OCI-LY7 (cell line): ENCODE data around the gene NLRP3. TPM values are rescaled to one million over a fixed set of nuclear protein-coding genes. Genes with fewer than 3 reads are reported as not detected.
"Not testable (repeated sequence)": the region's sequence is repeated elsewhere in the genome, so short reads cannot be mapped to it uniquely, and the experiment has no call there.

Experiments
- BruUV-seq: library from RNA; stranded (reverse); fragments of 400-500 nt; replicated peaks from 2 replicates; lab custom pipeline; 2021; lab: Mats Ljungman, UMichigan
- CTCF ChIA-PET: fragments of 300-600 bp; sonication (Branson Sonifier 250); formaldehyde crosslinking; loops from one replicate; lab custom pipeline; 2022; ENCODE audit warnings: antibody characterized with exemption; ENCODE audit not compliant: unreplicated experiment; lab: Charles Lee
- POLR2A ChIA-PET: fragments of 300-600 bp; sonication (Branson Sonifier 250); formaldehyde crosslinking; loops from one replicate; lab custom pipeline; 2022; ENCODE audit warnings: antibody characterized with exemption; lab: Charles Lee
- DNase-seq: peaks from one replicate; pipeline ENCODE4 v3.0.0-alpha.2; 2015; ENCODE audit warnings: low spot score
- H2AFZ ChIP-seq: fragments of 200-600 bp; sonication (generic), shearing (Covaris generic); 2 replicates; pipeline ENCODE4 v1.6.1; 2014; ENCODE audit warnings: mild to moderate bottlenecking, antibody characterized with exemption, low read length, moderate library complexity
- H3K27ac ChIP-seq: fragments of 200-600 bp; sonication (generic); 2 replicates; pipeline ENCODE4 v1.5.1; 2014; ENCODE audit warnings: mixed run types, low read depth, mild to moderate bottlenecking, moderate library complexity, low read length, inconsistent platforms; ENCODE audit not compliant: poor library complexity, severe bottlenecking
- H3K36me3 ChIP-seq: fragments of 200-600 bp; sonication (generic); 2 replicates; pipeline ENCODE4 v1.6.1; 2014; ENCODE audit warnings: mild to moderate bottlenecking, antibody characterized with exemption, low read length, moderate library complexity, mixed read lengths; ENCODE audit not compliant: insufficient read depth
- H3K4me1 ChIP-seq: fragments of 200-600 bp; sonication (generic); 2 replicates; pipeline ENCODE4 v1.5.1; 2014; ENCODE audit warnings: mild to moderate bottlenecking, low read length; ENCODE audit not compliant: insufficient read depth, poor library complexity, severe bottlenecking
- H3K4me2 ChIP-seq: fragments of 200-600 bp; sonication (generic); 2 replicates; pipeline ENCODE4 v1.6.1; 2014; ENCODE audit warnings: mild to moderate bottlenecking, low read length
- H3K4me3 ChIP-seq: fragments of 200-600 bp; sonication (generic); 2 replicates; pipeline ENCODE4 v1.5.1; 2014; ENCODE audit warnings: mild to moderate bottlenecking, low read depth, low read length; ENCODE audit not compliant: poor library complexity, severe bottlenecking
- H3K79me2 ChIP-seq: fragments of 200-600 bp; sonication (generic); 2 replicates; pipeline ENCODE4 v1.6.1; 2016; ENCODE audit warnings: low read depth, mild to moderate bottlenecking, low read length, moderate library complexity, mixed read lengths; ENCODE audit not compliant: insufficient read depth
- H3K9me2 ChIP-seq: fragments of 200-600 bp; sonication (generic); 2 replicates; pipeline ENCODE4 v1.6.1; 2016; ENCODE audit warnings: mild to moderate bottlenecking, low read length, mixed read lengths; ENCODE audit not compliant: insufficient read depth
- H3K9me3 ChIP-seq: fragments of 200-600 bp; sonication (generic); 2 replicates; pipeline ENCODE4 v1.6.1; 2014; ENCODE audit warnings: mild to moderate bottlenecking, mixed run types, low read length, mixed read lengths
- H4K20me1 ChIP-seq: fragments of 200-600 bp; sonication (generic); 2 replicates; pipeline ENCODE4 v1.6.1; 2014; ENCODE audit warnings: mild to moderate bottlenecking, antibody characterized with exemption, low read length, moderate library complexity, mixed read lengths; ENCODE audit not compliant: insufficient read depth
- EZH2phosphoT487 ChIP-seq: fragments of 200-600 bp; sonication (generic); IDR thresholded peaks from 2 replicates; pipeline ENCODE4 v1.6.1; 2018; ENCODE audit warnings: low read depth, borderline replicate concordance, mild to moderate bottlenecking, mixed run types, antibody characterized with exemption, low read length, moderate library complexity, mixed read lengths
- intact Hi-C: fragments of 100-400 bp; cut with micrococcal nuclease; formaldehyde crosslinking; loops from one replicate; pipeline ENCODE4 v1.10.0; 2022; ENCODE audit not compliant: unreplicated experiment
- total RNA-seq, 2 experiments: library from RNA; depleted of rRNA in 1 of 2; stranded (reverse); fragments of >200 nt in 1 of 2; shearing (Covaris generic) in 1 of 2; gene quantifications; 2 replicates each; pipeline ENCODE4 v1.2.3, GENCODE V29; 2014 to 2022
- TF ChIP-seq, protein P1 (sequence below): fragments of 200-600 bp; sonication (generic); conservative IDR thresholded peaks from 2 replicates; pipeline ENCODE4 v1.5.1; 2014; ENCODE audit warnings: mild to moderate bottlenecking, antibody characterized with exemption, low read length, moderate library complexity, mixed read lengths

NLRP3 gene
- total RNA-seq, 2 experiments from 2014 or later, result not detected

DNA sequence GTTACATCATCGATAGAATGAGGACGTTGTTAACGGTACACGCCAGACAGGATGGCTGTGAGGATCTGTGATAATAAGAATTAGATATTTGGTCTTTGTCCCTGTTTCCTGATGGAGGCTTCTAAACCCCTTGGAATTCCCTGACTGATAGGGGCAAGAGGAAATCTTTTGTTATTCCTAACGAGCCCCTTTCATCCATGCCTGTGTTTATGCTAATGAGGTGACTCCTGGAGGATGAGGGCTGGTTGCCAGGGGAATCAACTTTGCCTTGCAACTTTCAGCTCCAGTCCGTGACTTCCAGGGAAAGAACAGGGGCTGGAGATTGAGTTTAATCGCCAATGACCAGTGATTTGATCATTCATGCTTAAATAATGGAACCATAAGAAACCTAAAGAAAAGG lies 39.3 kb upstream of the NLRP3 start:
- CTCF ChIA-PET, result no interaction called here

DNA sequence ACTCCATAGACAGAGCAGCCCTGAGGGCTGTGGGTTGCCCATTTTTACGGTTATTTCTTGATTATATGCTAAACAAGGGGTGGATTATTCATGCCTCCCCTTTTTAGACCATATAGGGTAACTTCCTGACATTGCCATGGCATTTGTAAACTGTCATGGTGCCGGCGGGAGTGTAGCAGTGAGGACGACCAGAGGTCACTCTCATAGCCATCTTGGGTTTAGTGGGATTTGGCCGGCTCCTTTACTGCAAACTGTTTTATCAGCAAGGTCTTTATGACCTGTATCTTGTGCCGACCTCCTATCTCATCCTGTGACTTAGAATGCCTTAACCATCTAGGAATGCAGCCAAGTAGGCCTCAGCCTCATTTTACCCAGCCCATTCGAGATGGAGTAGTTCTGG lies 38.3 kb upstream of the NLRP3 start:
- intact Hi-C loops, H4K20me1 ChIP-seq, CTCF ChIA-PET, BruUV-seq, H3K4me1 ChIP-seq, H3K4me3 ChIP-seq, H3K4me2 ChIP-seq, POLR2A ChIA-PET, H2AFZ ChIP-seq, H3K9me2 ChIP-seq, H3K79me2 ChIP-seq, DNase-seq, H3K36me3 ChIP-seq, H3K9me3 ChIP-seq, H3K27ac ChIP-seq: not testable (repeated sequence)

More for the DNA sequence above, 39.3 kb upstream of the NLRP3 start:
- BruUV-seq, result no TSS peak
- no peaks in the 10 kb centered on the region for H3K9me3 ChIP-seq
- no peak overlapping the region for H3K4me3 ChIP-seq
- H3K9me2 ChIP-seq, result no peaks in the 10 kb centered on the region
- no peaks in the 10 kb centered on the region for H3K79me2 ChIP-seq
- no peaks in the 10 kb centered on the region for H3K4me1 ChIP-seq
- H3K27ac ChIP-seq, result no peak overlapping the region
- DNase-seq, result no peak
- POLR2A ChIA-PET, result no interaction called here
- intact Hi-C loops, result no loop called here
- H3K36me3 ChIP-seq, result no peaks in the 10 kb centered on the region
- TF ChIP-seq, protein P1, sequence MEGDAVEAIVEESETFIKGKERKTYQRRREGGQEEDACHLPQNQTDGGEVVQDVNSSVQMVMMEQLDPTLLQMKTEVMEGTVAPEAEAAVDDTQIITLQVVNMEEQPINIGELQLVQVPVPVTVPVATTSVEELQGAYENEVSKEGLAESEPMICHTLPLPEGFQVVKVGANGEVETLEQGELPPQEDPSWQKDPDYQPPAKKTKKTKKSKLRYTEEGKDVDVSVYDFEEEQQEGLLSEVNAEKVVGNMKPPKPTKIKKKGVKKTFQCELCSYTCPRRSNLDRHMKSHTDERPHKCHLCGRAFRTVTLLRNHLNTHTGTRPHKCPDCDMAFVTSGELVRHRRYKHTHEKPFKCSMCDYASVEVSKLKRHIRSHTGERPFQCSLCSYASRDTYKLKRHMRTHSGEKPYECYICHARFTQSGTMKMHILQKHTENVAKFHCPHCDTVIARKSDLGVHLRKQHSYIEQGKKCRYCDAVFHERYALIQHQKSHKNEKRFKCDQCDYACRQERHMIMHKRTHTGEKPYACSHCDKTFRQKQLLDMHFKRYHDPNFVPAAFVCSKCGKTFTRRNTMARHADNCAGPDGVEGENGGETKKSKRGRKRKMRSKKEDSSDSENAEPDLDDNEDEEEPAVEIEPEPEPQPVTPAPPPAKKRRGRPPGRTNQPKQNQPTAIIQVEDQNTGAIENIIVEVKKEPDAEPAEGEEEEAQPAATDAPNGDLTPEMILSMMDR, result no peak
- TF ChIP-seq EZH2phosphoT487, result no peak
- no peaks in the 10 kb centered on the region for H4K20me1 ChIP-seq
- no peak overlapping the region for H2AFZ ChIP-seq
- H3K4me2 ChIP-seq, result no peak overlapping the region

DNA sequence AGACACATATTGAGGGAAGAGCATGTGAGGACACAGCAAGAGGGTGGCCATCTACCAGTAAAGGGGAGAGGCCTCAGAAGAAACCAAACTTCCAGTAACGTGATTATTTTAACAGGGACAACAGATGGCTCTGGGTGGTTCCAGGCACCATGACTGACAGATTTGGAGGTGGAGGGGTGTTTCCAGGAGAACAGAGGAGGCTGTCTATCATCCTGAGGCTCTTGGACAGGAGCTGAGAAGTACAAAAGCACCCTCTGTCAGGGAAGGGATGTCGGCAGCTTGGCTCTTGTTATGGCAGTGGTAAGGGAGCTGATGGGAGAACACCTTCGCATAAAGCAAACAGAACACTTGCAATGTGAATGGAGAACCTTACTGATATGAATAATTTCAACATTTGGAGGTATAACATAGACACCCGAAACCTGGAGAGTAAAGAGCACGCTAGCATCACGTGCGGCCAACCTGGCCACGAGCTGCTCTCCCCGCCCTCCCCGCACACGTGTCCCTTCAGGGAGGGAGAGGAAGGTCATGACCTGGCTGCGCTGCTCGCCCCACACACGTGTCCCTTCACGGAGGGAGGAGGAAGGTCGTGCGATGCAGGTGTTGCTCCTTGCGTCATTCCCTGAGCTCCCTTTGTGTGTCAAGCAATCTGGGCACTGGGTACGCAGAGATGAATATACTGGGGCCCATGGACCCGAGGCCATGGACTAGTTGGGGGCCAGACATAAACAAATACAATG lies 37.5 kb upstream of the NLRP3 start:
- ChIA-PET POLR2A (no interaction called here), CTCF (interaction anchor here (0.6 kb wide), 1 partner anchor 12 kb away, joined by 4 read pairs; no protein-coding TSS in a partner anchor)
- H3K36me3 ChIP-seq, result no peaks in the 10 kb centered on the region
- H3K4me3 ChIP-seq, result no peak overlapping the region
- DNase-seq, result no peak
- H3K79me2 ChIP-seq, result no peaks in the 10 kb centered on the region
- H2AFZ ChIP-seq, result no peak overlapping the region
- H3K4me1 ChIP-seq, result no peaks in the 10 kb centered on the region
- no peak overlapping the region for H3K4me2 ChIP-seq
- intact Hi-C loops, result no loop called here
- no TSS peak for BruUV-seq
- TF ChIP-seq, protein P1, result no peak
- TF ChIP-seq EZH2phosphoT487, result no peak
- no peaks in the 10 kb centered on the region for H4K20me1 ChIP-seq
- H3K27ac ChIP-seq, result no peak overlapping the region
- no peaks in the 10 kb centered on the region for H3K9me2 ChIP-seq
- H3K9me3 ChIP-seq, result no peaks in the 10 kb centered on the region
